CD4-positive, alpha-beta T cell (primary cell): ENCODE data around the gene ZBTB40. TPM values are rescaled to one million over a fixed set of nuclear protein-coding genes. Genes with fewer than 3 reads are reported as not detected.

Experiments
- ATAC-seq: fragments of 200-7000 bp; cut with Tn5 transposase; one replicate; pipeline ENCODE4 v1.10.0; 2022; ENCODE audit warnings: mild to moderate bottlenecking; ENCODE audit not compliant: poor library complexity
- CTCF ChIA-PET: fragments of 350-600 bp; sonication (Branson Sonifier 250); formaldehyde crosslinking; loops from one replicate; lab custom pipeline; 2021; ENCODE audit warnings: antibody characterized with exemption, inconsistent platforms; lab: Charles Lee
- POLR2A ChIA-PET: fragments of 350-600 bp; sonication (Branson Sonifier 250); formaldehyde crosslinking; loops from one replicate; lab custom pipeline; 2021; ENCODE audit warnings: antibody characterized with exemption, inconsistent platforms; lab: Charles Lee
- DNase-seq, 14 experiments: peaks; one replicate each; pipeline ENCODE4 v3.0.0-alpha.2; 2013 to 2020; ENCODE audit warnings: mixed read lengths in 2 of 14
- H3K27ac ChIP-seq, 2 donors: one replicate each; pipeline versions ENCODE4 v1.5.1 to v1.7.0; 2013; ENCODE audit warnings: low read length in 2 of 2, low read depth in 1 of 2, mild to moderate bottlenecking in 1 of 2
- H3K27me3 ChIP-seq, 2 experiments: 1 replicate in 1 of 2; 2 replicates in 1 of 2; pipeline versions ENCODE4 v1.6.1 to v1.7.0; 2013; ENCODE audit warnings: low read length in 2 of 2, control low read depth in 1 of 2, mild to moderate bottlenecking in 1 of 2, moderate library complexity in 1 of 2; ENCODE audit not compliant: insufficient read depth in 2 of 2, control insufficient read depth in 1 of 2
- H3K36me3 ChIP-seq: one replicate; pipeline ENCODE4 v1.6.1; 2013; ENCODE audit warnings: low read length, control low read depth; ENCODE audit not compliant: insufficient read depth
- H3K4me1 ChIP-seq: one replicate; pipeline ENCODE4 v1.6.1; 2013; ENCODE audit warnings: low read length, control low read depth; ENCODE audit not compliant: insufficient read depth
- H3K4me3 ChIP-seq: one replicate; pipeline ENCODE4 v1.5.1; 2013; ENCODE audit warnings: mild to moderate bottlenecking, low read length, moderate library complexity
- H3K9me3 ChIP-seq, 2 experiments: 1 replicate in 1 of 2; 2 replicates in 1 of 2; pipeline versions ENCODE4 v1.6.1 to v1.7.0; 2013; ENCODE audit warnings: low read length in 2 of 2, mild to moderate bottlenecking in 2 of 2, control low read depth in 1 of 2, moderate library complexity in 1 of 2; ENCODE audit not compliant: control insufficient read depth in 1 of 2, insufficient read depth in 1 of 2
- H3K27ac Mint-ChIP-seq: one replicate; pipeline ENCODE4 v1.8.0; 2020; ENCODE audit warnings: mixed read lengths
- H3K27me3 Mint-ChIP-seq: one replicate; pipeline ENCODE4 v1.8.0; 2021; ENCODE audit warnings: mixed read lengths
- H3K36me3 Mint-ChIP-seq: one replicate; pipeline ENCODE4 v1.8.0; 2021; ENCODE audit warnings: low read depth, mixed read lengths
- H3K4me1 Mint-ChIP-seq: one replicate; pipeline ENCODE4 v1.8.0; 2021; ENCODE audit warnings: low read depth, mixed read lengths
- H3K4me3 Mint-ChIP-seq: one replicate; pipeline ENCODE4 v1.8.0; 2020; ENCODE audit warnings: mild to moderate bottlenecking, mixed read lengths
- H3K9me3 Mint-ChIP-seq: one replicate; pipeline ENCODE4 v1.8.0; 2020; ENCODE audit warnings: mixed read lengths
- CTCF ChIP-seq: fragments of 200-600 bp; IDR thresholded peaks from one replicate; pipeline ENCODE4 v1.8.0; 2022; ENCODE audit warnings: antibody characterized with exemption, mild to moderate bottlenecking
- intact Hi-C, 2 experiments: fragments of 100-400 bp; cut with DNase I in 1 of 2; cut with micrococcal nuclease in 1 of 2; formaldehyde crosslinking; loops; one replicate each; pipeline versions ENCODE4 v1.15.1 to v1.9.0; 2023 to 2025; cut with DNase I, micrococcal nuclease
- total RNA-seq, 174 experiments: library from RNA in 2 of 174; stranded (reverse) in 2 of 174; gene quantifications; one replicate each; pipeline ENCODE4 v1.2.3 and lab custom pipeline; 2021 to 2026

The ZBTB40 gene
- total RNA-seq, 2 experiments from 2014 or later: 28.4 to 30.6 TPM

DNA sequence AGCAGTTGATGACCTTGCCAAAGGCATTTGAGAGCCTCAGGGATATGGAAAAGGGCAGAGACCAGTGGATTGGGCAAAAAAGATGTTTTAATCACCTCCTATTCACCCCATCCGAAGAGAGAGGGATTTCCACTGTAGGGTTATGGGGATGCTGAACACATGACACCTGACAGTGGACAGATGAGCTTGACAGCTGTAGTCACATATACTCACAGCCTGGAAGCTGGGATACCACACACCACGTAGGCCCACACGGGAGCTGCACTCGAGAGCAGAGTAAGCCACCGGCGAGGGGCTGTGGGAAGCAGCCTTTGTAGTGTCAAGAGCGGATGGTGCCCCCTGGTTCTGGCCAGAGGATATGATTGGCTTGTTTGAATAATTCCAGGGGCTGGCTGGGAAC, 20.0 kb downstream of the ZBTB40 start:
- TF ChIP-seq CTCF: no peak
- CTCF ChIA-PET: no interaction called here
- Histone ChIP-seq H3K9me3 (no peaks in the 10 kb centered on the region), H3K4me1 (no peaks in the 10 kb centered on the region), H3K36me3 (peaks cover 4% of the 10 kb centered on the region), H3K27ac (no peak overlapping the region), H3K4me3 (no peak overlapping the region), H3K27me3 (no peaks in the 10 kb centered on the region)
- intact Hi-C loops: no loop called here
- ATAC-seq (no peak), DNase-seq (no peak)
- no peaks in the 10 kb centered on the region for H3K27me3 Mint-ChIP-seq
- peaks cover 47% of the 10 kb centered on the region for H3K4me1 Mint-ChIP-seq
- H3K4me3 Mint-ChIP-seq: no peak overlapping the region
- POLR2A ChIA-PET: no interaction called here
- H3K9me3 Mint-ChIP-seq: no peaks in the 10 kb centered on the region
- H3K27ac Mint-ChIP-seq: no peak overlapping the region
- H3K36me3 Mint-ChIP-seq: peaks cover 40% of the 10 kb centered on the region

DNA sequence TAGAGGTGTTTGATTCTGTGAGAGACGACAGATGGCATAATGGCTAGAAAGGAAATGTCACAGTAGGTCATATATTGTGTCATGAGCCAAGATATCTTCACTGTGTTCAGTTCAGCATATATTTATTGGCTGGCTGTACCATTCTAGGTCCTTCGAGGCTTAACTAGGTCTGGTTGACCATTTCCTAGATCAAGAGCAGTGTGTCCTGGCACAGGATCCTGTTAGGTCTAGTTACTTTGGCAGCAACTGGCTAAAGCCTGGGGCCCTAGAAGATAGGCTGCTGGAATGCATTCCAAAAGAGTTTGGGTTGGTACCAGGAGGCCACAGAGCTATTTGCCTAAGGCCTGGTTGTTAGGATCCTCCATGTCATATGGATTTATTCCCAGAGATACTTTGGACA, 20.9 kb downstream of the ZBTB40 start:
- no peak overlapping the region for H3K27ac ChIP-seq
- H3K36me3 ChIP-seq: peaks cover 6% of the 10 kb centered on the region
- POLR2A ChIA-PET: no interaction called here
- Mint-ChIP-seq H3K4me3 (no peak overlapping the region), H3K27me3 (no peaks in the 10 kb centered on the region), H3K4me1 (peaks cover 44% of the 10 kb centered on the region), H3K9me3 (no peaks in the 10 kb centered on the region), H3K36me3 (peaks cover 41% of the 10 kb centered on the region), H3K27ac (no peak overlapping the region)
- DNase-seq (no peak), ATAC-seq (no peak)
- intact Hi-C loops: no loop called here
- CTCF ChIA-PET: no interaction called here
- H3K9me3 ChIP-seq: no peaks in the 10 kb centered on the region
- H3K27me3 ChIP-seq: no peaks in the 10 kb centered on the region
- no peak overlapping the region for H3K4me3 ChIP-seq
- no peaks in the 10 kb centered on the region for H3K4me1 ChIP-seq
- no peak for TF ChIP-seq CTCF

- ChIA-PET CTCF (no interaction called here), POLR2A (interaction anchor here (1.1 kb wide), 1 partner anchor 20 kb away, joined by 3 read pairs; no protein-coding TSS in a partner anchor)
- Histone ChIP-seq H3K36me3 (peaks cover 6% of the 10 kb centered on the region), H3K27ac (no peak overlapping the region), H3K4me3 (no peak overlapping the region), H3K4me1 (no peaks in the 10 kb centered on the region), H3K27me3 (no peaks in the 10 kb centered on the region), H3K9me3 (peaks cover 0 to 3% of the 10 kb centered on the region in 2 experiments)
- H3K27ac Mint-ChIP-seq: no peak overlapping the region
- peaks cover 47% of the 10 kb centered on the region for H3K36me3 Mint-ChIP-seq
- ATAC-seq (no peak), DNase-seq (no peak)
- no peak for TF ChIP-seq CTCF
- no peaks in the 10 kb centered on the region for H3K27me3 Mint-ChIP-seq
- no peak overlapping the region for H3K4me3 Mint-ChIP-seq
- H3K9me3 Mint-ChIP-seq: peaks cover 3% of the 10 kb centered on the region
- H3K4me1 Mint-ChIP-seq: peaks cover 41% of the 10 kb centered on the region
- intact Hi-C loops: no loop called here
Measured at GRCh38 chr1:22473952-22474351, 22.3 kb downstream of the ZBTB40 start.
